Hair follicle dermal papilla cell (primary cell): ENCODE results near the gene OR52E1. TPM values are rescaled to one million over a fixed set of nuclear protein-coding genes. Genes with fewer than 3 reads are reported as not detected.

Experiments used
- total RNA-seq: library from RNA; depleted of rRNA; stranded (reverse); fragments of >200 nt; gene quantifications from 2 replicates; pipeline ENCODE4 v1.2.3, GENCODE V29; 2012

OR52E1 gene
- total RNA-seq = not detected in 2 replicates

GRCh38 chr11:5069272-5069671, at the start of gene OR52E1:
TSS of gene OR52E1 (plus strand) at chr11:5069572.

GRCh38 chr11:5046226-5046625, 23.1 kb upstream of the OR52E1 start, which contains the start of gene OR52J3:
TSS of gene OR52J3 (plus strand) at chr11:5046526. CDS start at chr11:5046526, 0 bp downstream.

GRCh38 chr11:5059391-5059790, 10.0 kb upstream of the OR52E1 start, which contains the start of gene OR52E2:
TSS of gene OR52E2 (minus strand) at chr11:5059627. CDS start at chr11:5059627, 0 bp downstream.

Other genes starting within 250 kb of the OR52E1 start
- not detected in 2 replicates for gene OR51F2, start 248.3 kb upstream of the OR52E1 start, total RNA-seq
- gene OR51S1, start 220.4 kb upstream of the OR52E1 start, total RNA-seq = not detected in 2 replicates
- not detected in 2 replicates for gene OR51T1, start 187.7 kb upstream of the OR52E1 start, total RNA-seq
- gene OR51A7, start 165.8 kb upstream of the OR52E1 start, total RNA-seq = not detected in 2 replicates
- gene OR51G2, start 150.2 kb upstream of the OR52E1 start, total RNA-seq = not detected in 2 replicates
- not detected in 2 replicates for gene OR51G1, start 145.2 kb upstream of the OR52E1 start, total RNA-seq
- gene OR51A4, start 122.0 kb upstream of the OR52E1 start, total RNA-seq = not detected in 2 replicates
- gene OR51A2, start 113.9 kb upstream of the OR52E1 start, total RNA-seq = not detected in 2 replicates
- gene OR51L1, start 74.7 kb upstream of the OR52E1 start, total RNA-seq = not detected in 2 replicates
- not detected in 2 replicates for gene OR52J3, start 23.0 kb upstream of the OR52E1 start, total RNA-seq
- gene OR52E2, start 9.9 kb upstream of the OR52E1 start, total RNA-seq = not detected in 2 replicates
- gene OR52A5, start 68.8 kb downstream of the OR52E1 start, total RNA-seq = not detected in 2 replicates
- not detected in 2 replicates for gene OR52A1, start 85.2 kb downstream of the OR52E1 start, total RNA-seq
- gene OR51V1, start 131.1 kb downstream of the OR52E1 start, total RNA-seq = not detected in 2 replicates
- not detected in 2 replicates for gene HBB, start 157.5 kb downstream of the OR52E1 start, total RNA-seq
- gene HBD, start 164.9 kb downstream of the OR52E1 start, total RNA-seq = 0.24 TPM in 1 of 2 replicates, not detected in the other
- gene HBG1, start 180.3 kb downstream of the OR52E1 start, total RNA-seq = not detected in 2 replicates
- gene HBG2, start 185.2 kb downstream of the OR52E1 start, total RNA-seq = not detected in 2 replicates
- gene HBE1, start 200.4 kb downstream of the OR52E1 start, total RNA-seq = not detected in 2 replicates
- gene OR51B4, start 232.4 kb downstream of the OR52E1 start, total RNA-seq = not detected in 2 replicates